A673 (cell line): ENCODE measurements around the gene TAOK2. TPM values are rescaled to one million over a fixed set of nuclear protein-coding genes. Genes with fewer than 3 reads are reported as not detected.

ENCODE experiments used
- BruUV-seq: library from RNA; stranded (reverse); fragments of 400-500 nt; replicated peaks from 2 replicates; lab custom pipeline; 2021; lab: Mats Ljungman, UMichigan
- CTCF ChIA-PET: fragments of 300-600 bp; sonication (Branson Sonifier 250); formaldehyde crosslinking; loops from one replicate; lab custom pipeline; 2022; ENCODE audit warnings: antibody characterized with exemption; lab: Charles Lee
- POLR2A ChIA-PET: fragments of 300-600 bp; sonication (Branson Sonifier 250); formaldehyde crosslinking; loops from one replicate; lab custom pipeline; 2022; ENCODE audit warnings: antibody characterized with exemption; ENCODE audit not compliant: low non-redundant PET; lab: Charles Lee
- DNase-seq: peaks from one replicate; pipeline ENCODE4 v3.0.0-alpha.2; 2015; ENCODE audit warnings: low spot score
- H3K27ac ChIP-seq: fragments of 200-600 bp; sonication (generic); 2 replicates; pipeline ENCODE4 v1.5.1; 2016; ENCODE audit warnings: mixed run types, low read depth, mild to moderate bottlenecking, mixed read lengths, antibody characterized with exemption, low read length; ENCODE audit not compliant: poor library complexity, severe bottlenecking
- H3K27me3 ChIP-seq: fragments of 200-600 bp; sonication (generic); replicated peaks from 2 replicates; pipeline ENCODE4 v1.6.1; 2017; ENCODE audit warnings: mixed run types, low read depth, mild to moderate bottlenecking, mixed read lengths, antibody characterized with exemption, low read length; ENCODE audit not compliant: insufficient read depth, poor library complexity
- H3K36me3 ChIP-seq: fragments of 200-600 bp; sonication (generic); 2 replicates; pipeline ENCODE4 v1.6.1; 2016; ENCODE audit warnings: mixed run types, mild to moderate bottlenecking, mixed read lengths, antibody characterized with exemption, low read length; ENCODE audit not compliant: insufficient read depth, poor library complexity, severe bottlenecking
- H3K4me1 ChIP-seq: fragments of 200-600 bp; sonication (generic); 2 replicates; pipeline ENCODE4 v1.6.1; 2017; ENCODE audit warnings: mixed run types, mild to moderate bottlenecking, mixed read lengths, antibody characterized with exemption, low read length; ENCODE audit not compliant: insufficient read depth, poor library complexity, severe bottlenecking
- H3K4me3 ChIP-seq: fragments of 200-600 bp; sonication (generic); 2 replicates; pipeline ENCODE4 v1.5.1; 2016; ENCODE audit warnings: low read depth, mixed run types, mild to moderate bottlenecking, mixed read lengths, low read length; ENCODE audit not compliant: poor library complexity, severe bottlenecking
- H3K9me3 ChIP-seq: fragments of 200-600 bp; sonication (generic); 2 replicates; pipeline ENCODE4 v1.6.1; 2016; ENCODE audit warnings: mixed run types, low read depth, mild to moderate bottlenecking, mixed read lengths, antibody characterized with exemption, low read length; ENCODE audit not compliant: poor library complexity, severe bottlenecking
- CTCF ChIP-seq: fragments of 300-800, 200-600 bp; sonication (generic); conservative IDR thresholded peaks from 2 replicates; pipeline ENCODE4 v1.5.1; 2017; ENCODE audit warnings: low read depth, mild to moderate bottlenecking, antibody characterized with exemption, low read length, moderate library complexity, mixed read lengths
- EZH2 ChIP-seq: fragments of 200-600 bp; sonication (generic); IDR thresholded peaks from 2 replicates; pipeline ENCODE4 v1.6.1; 2017; ENCODE audit warnings: borderline replicate concordance, low read depth, mild to moderate bottlenecking, mixed read lengths, antibody characterized with exemption, low read length; ENCODE audit not compliant: poor library complexity, severe bottlenecking
- intact Hi-C: fragments of 100-400 bp; cut with micrococcal nuclease; formaldehyde crosslinking; loops from one replicate; pipeline ENCODE4 v1.10.0; 2022; ENCODE audit not compliant: unreplicated experiment
- total RNA-seq: library from RNA; stranded (reverse); gene quantifications from 2 replicates; pipeline ENCODE4 v1.2.3, GENCODE V29; 2021

TAOK2 gene
- total RNA-seq, 1 experiment from 2014 or later, result 50.2 TPM

- H3K27me3 ChIP-seq, result no peaks in the 10 kb centered on the region
- BruUV-seq, result no TSS peak
- DNase-seq, result no peak
- POLR2A ChIA-PET, result no interaction called here
- intact Hi-C loops, result no loop called here
- peaks cover 49% of the 10 kb centered on the region for H3K36me3 ChIP-seq
- peaks cover 16% of the 10 kb centered on the region for H3K4me1 ChIP-seq
- H3K27ac ChIP-seq, result peak overlapping the region; percentile 44
- TF ChIP-seq CTCF, result no peak
- no peak for TF ChIP-seq EZH2
- H3K9me3 ChIP-seq, result peaks cover 6% of the 10 kb centered on the region
- CTCF ChIA-PET, result no interaction called here
- no peak overlapping the region for H3K4me3 ChIP-seq
Observed at GRCh38 chr16:29977063-29977825, 3.6 kb downstream of the TAOK2 start.

DNA sequence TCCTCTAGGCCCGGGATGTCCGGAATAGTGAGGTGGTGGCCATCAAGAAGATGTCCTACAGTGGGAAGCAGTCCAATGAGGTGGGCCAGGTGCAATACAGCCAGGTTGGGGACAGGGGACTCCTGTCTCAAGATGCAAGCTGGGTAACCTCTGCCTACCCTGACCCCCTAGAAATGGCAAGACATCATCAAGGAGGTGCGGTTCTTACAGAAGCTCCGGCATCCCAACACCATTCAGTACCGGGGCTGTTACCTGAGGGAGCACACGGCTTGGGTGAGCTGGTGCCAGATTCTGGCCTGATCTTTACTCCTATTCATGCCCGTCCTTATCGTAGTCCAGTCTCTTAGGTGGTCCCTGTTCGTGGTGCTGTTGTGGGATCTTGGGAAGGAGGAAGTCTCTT lies 4.4 kb downstream of the TAOK2 start:
- BruUV-seq, result no TSS peak
- no peaks in the 10 kb centered on the region for H3K27me3 ChIP-seq
- no peak for DNase-seq
- peaks cover 2% of the 10 kb centered on the region for H3K9me3 ChIP-seq
- H3K36me3 ChIP-seq, result peaks cover 57% of the 10 kb centered on the region
- peaks cover 16% of the 10 kb centered on the region for H3K4me1 ChIP-seq
- H3K4me3 ChIP-seq, result no peak overlapping the region
- intact Hi-C loops, result no loop called here
- H3K27ac ChIP-seq, result no peak overlapping the region
- ChIA-PET POLR2A (no interaction called here), CTCF (no interaction called here)
- TF ChIP-seq CTCF, result no peak
- no peak for TF ChIP-seq EZH2

- TF ChIP-seq EZH2 (no peak), CTCF (no peak)
- ChIA-PET POLR2A (no interaction called here), CTCF (no interaction called here)
- peaks cover 16% of the 10 kb centered on the region for H3K4me1 ChIP-seq
- H3K9me3 ChIP-seq, result no peaks in the 10 kb centered on the region
- no peak overlapping the region for H3K27ac ChIP-seq
- peaks cover 64% of the 10 kb centered on the region for H3K36me3 ChIP-seq
- no peak for DNase-seq
- no peaks in the 10 kb centered on the region for H3K27me3 ChIP-seq
- BruUV-seq, result no TSS peak
- intact Hi-C loops, result no loop called here
- H3K4me3 ChIP-seq, result no peak overlapping the region
Observed at GRCh38 chr16:29978564-29979270, 5.0 kb downstream of the TAOK2 start.
